Measurements from ENCODE around the gene PTDSS2. TPM values are rescaled to one million over a fixed set of nuclear protein-coding genes. Genes with fewer than 3 reads are reported as not detected.
"Not testable (repeated sequence)": the region's sequence is repeated elsewhere in the genome, so short reads cannot be mapped to it uniquely, and the experiment has no call there.

PTDSS2 gene
- total RNA-seq, 1 donor from 2014 or later = 40.7 TPM

- DNase-seq (ENCODE audit: low read depth) = no peak
Measured at GRCh38 chr11:413120-414081, 36.7 kb upstream of the PTDSS2 start.

GRCh38 chr11:414318-414857, 35.7 kb upstream of the PTDSS2 start:
- DNase-seq (ENCODE audit: low read depth) = no peak

GRCh38 chr11:415640-416041, 34.4 kb upstream of the PTDSS2 start:
- DNase-seq (ENCODE audit: low read depth) = no peak

- no peak for DNase-seq (ENCODE audit: low read depth)
Measured at GRCh38 chr11:416051-416756, 33.9 kb upstream of the PTDSS2 start.

- DNase-seq (ENCODE audit: low read depth) = no peak
Measured at GRCh38 chr11:416757-417621, 33.1 kb upstream of the PTDSS2 start.

GRCh38 chr11:417652-418342, 32.3 kb upstream of the PTDSS2 start:
- DNase-seq (ENCODE audit: low read depth) = no peak

GRCh38 chr11:418343-419247, 31.5 kb upstream of the PTDSS2 start:
- DNase-seq (ENCODE audit: low read depth) = no peak

GRCh38 chr11:419248-420005, 30.7 kb upstream of the PTDSS2 start:
- no peak for DNase-seq (ENCODE audit: low read depth)

- DNase-seq (ENCODE audit: low read depth) = no peak
Measured at GRCh38 chr11:420054-420910, 29.8 kb upstream of the PTDSS2 start.

GRCh38 chr11:420911-421321, 29.2 kb upstream of the PTDSS2 start:
- no peak for DNase-seq (ENCODE audit: low read depth)

GRCh38 chr11:422249-422656, 27.8 kb upstream of the PTDSS2 start:
- no peak for DNase-seq (ENCODE audit: low read depth)

- no peak for DNase-seq (ENCODE audit: low read depth)
Measured at GRCh38 chr11:424232-424631, 25.8 kb upstream of the PTDSS2 start.

GRCh38 chr11:424766-425165, 25.3 kb upstream of the PTDSS2 start:
- not testable (repeated sequence) for DNase-seq (ENCODE audit: low read depth)

- no peak for DNase-seq (ENCODE audit: low read depth)
Measured at GRCh38 chr11:425301-425700, 24.8 kb upstream of the PTDSS2 start.

- no peak for DNase-seq (ENCODE audit: low read depth)
Measured at GRCh38 chr11:426851-427250, 23.2 kb upstream of the PTDSS2 start.

- DNase-seq (ENCODE audit: low read depth) = no peak
Measured at GRCh38 chr11:428295-428694, 21.8 kb upstream of the PTDSS2 start.

- no peak for DNase-seq (ENCODE audit: low read depth)
Measured at GRCh38 chr11:429391-429790, 20.7 kb upstream of the PTDSS2 start.

- DNase-seq (ENCODE audit: low read depth) = no peak
Measured at GRCh38 chr11:429931-430456, 20.1 kb upstream of the PTDSS2 start.
